Psoas muscle (tissue), 8 donors: ENCODE results near the gene MTCH1. TPM values are rescaled to one million over a fixed set of nuclear protein-coding genes. Genes with fewer than 3 reads are reported as not detected.
"Not testable (repeated sequence)": the region's sequence is repeated elsewhere in the genome, so short reads cannot be mapped to it uniquely, and the experiment has no call there.

ENCODE experiments used
- ATAC-seq, 4 donors: fragments of 200-7000 bp; cut with Tn5 transposase; one replicate each; pipeline ENCODE4 v1.9.1; 2020; ENCODE audit warnings: moderate library complexity in 3 of 4, mild to moderate bottlenecking in 2 of 4
- DNase-seq, 2 donors: peaks; one replicate each; pipeline ENCODE4 v3.0.0-alpha.2; 2020
- H3K27ac ChIP-seq: fragments of 200-600 bp; one replicate; pipeline ENCODE4 v1.8.0; 2022
- H3K27me3 ChIP-seq, 3 donors: fragments of 200-600 bp in 1 of 3; one replicate each; pipeline versions ENCODE4 v1.6.1 to v1.8.0; 2013 to 2022; ENCODE audit warnings: low read length in 2 of 3, mild to moderate bottlenecking in 2 of 3, moderate library complexity in 1 of 3; ENCODE audit not compliant: insufficient read depth in 3 of 3
- H3K36me3 ChIP-seq, 2 donors: fragments of 200-600 bp in 1 of 2; one replicate each; pipeline versions ENCODE4 v1.6.1 to v1.8.0; 2013 to 2022; ENCODE audit warnings: low read depth in 1 of 2, mild to moderate bottlenecking in 1 of 2, moderate library complexity in 1 of 2; ENCODE audit not compliant: insufficient read depth in 1 of 2
- H3K4me1 ChIP-seq: fragments of 200-600 bp; one replicate; pipeline ENCODE4 v1.8.0; 2022
- H3K4me3 ChIP-seq: fragments of 200-600 bp; one replicate; pipeline ENCODE4 v1.8.0; 2022; ENCODE audit warnings: mild to moderate bottlenecking
- H3K9me3 ChIP-seq: fragments of 200-600 bp; one replicate; pipeline ENCODE4 v1.8.0; 2022
- CTCF ChIP-seq: fragments of 200-600 bp; IDR thresholded peaks from one replicate; pipeline ENCODE4 v1.8.0; 2022; ENCODE audit warnings: antibody characterized with exemption
- WGBS, 3 donors: extraction: QIAGEN DNeasy Blood & Tissue Kit; methylation state at CpG; one replicate each; pipeline versions ENCODE4 v1.1.6 to v1.1.7; 2013; 5-methylcytosine and 5-hydroxymethylcytosine counted together
- intact Hi-C, 2 donors: fragments of 100-400 bp; cut with DNase I; formaldehyde crosslinking; loops; one replicate each; pipeline versions ENCODE4 v1.11.0 to v1.14.2; 2022
- polyA plus RNA-seq, 3 donors: library from polyadenylated mRNA; stranded (reverse); fragments of 200-250 nt; gene quantifications; one replicate each; pipeline ENCODE4 v1.2.3, GENCODE V29; 2013
- total RNA-seq, 4 donors: library from RNA; stranded (reverse); fragmentation: NEBNext Ultra II Directional in 2 of 4; extraction: Animal tissue kit (Norgen Biotek cat#: 25700) in 2 of 4; gene quantifications; one replicate each; pipeline versions ENCODE4 v1.2.1 to v1.2.4, GENCODE V29; 2021 to 2023
- donor health status: healthy with polysubstance abuse.
- donor health status: DM: no; HTN: no; CAD: no; lungs with moderate emphysema.
- donor health status: Bipolar disorder and iron deficiency.
- donor health status: healthy.
- donor health status: DM: yes; HTN: yes; CAD: no.
- donor health status: DM: no; HTN: no; CAD: no.
- donor health status: DM: no; HTN: no; CAD: no.
- donor health status: DM: yes; HTN: yes; CAD: no.

Gene MTCH1
- total and polyA plus RNA-seq, 7 donors: 74.6 to 230 (median 89.2) TPM

GRCh38 chr6:36946526-36946925 lies 39.5 kb downstream of the MTCH1 start:
- Histone ChIP-seq H3K4me3 (no peak overlapping the region), H3K36me3 (no peaks in the 10 kb centered on the region), H3K27ac (no peak overlapping the region), H3K9me3 (no peaks in the 10 kb centered on the region), H3K4me1 (no peaks in the 10 kb centered on the region), H3K27me3 (peaks cover 0 to 2% (median 0%) of the 10 kb centered on the region in 3 donors)
- TF ChIP-seq CTCF: no peak
- intact Hi-C loops: no loop called here
- DNase-seq (no peak), ATAC-seq (no peak)
- WGBS, 3 donors: 82 to 96% (median 85%) methylated on average over 4 of the region's 4 CpGs

DNA sequence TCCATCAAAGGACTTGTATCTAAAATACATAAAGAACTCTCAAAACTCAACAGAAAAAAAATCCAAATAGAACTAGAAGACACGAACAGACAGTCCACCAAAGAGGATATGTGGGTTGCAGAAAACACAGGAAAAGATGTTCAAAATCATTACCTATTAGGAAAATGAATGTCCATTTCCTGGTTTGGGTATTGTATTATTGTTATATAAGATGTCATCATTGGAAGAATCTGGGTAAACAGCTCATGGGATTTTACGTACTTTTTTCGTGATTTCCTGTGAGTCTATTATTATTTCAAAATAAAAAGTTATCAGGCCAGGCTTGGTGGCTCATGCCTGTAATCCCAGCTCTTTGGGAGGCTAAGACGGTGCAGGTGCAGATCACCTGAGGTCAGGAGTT lies 40.7 kb downstream of the MTCH1 start:
- Histone ChIP-seq H3K36me3 (no peaks in the 10 kb centered on the region), H3K4me1 (no peaks in the 10 kb centered on the region), H3K9me3 (no peaks in the 10 kb centered on the region), H3K27me3 (peaks cover 0 to 2% (median 0%) of the 10 kb centered on the region in 3 donors), H3K27ac (no peak overlapping the region), H3K4me3 (no peak overlapping the region)
- ATAC-seq (no peak), DNase-seq (no peak)
- no peak for TF ChIP-seq CTCF
- intact Hi-C loops: no loop called here
- 83 to 89% (median 84%) methylated on average over 4 of the region's 4 CpGs for WGBS, 3 donors

GRCh38 chr6:36944650-36945049 lies 41.3 kb downstream of the MTCH1 start:
- no peaks in the 10 kb centered on the region for H3K36me3 ChIP-seq
- TF ChIP-seq CTCF: no peak
- H3K4me1 ChIP-seq: no peaks in the 10 kb centered on the region
- H3K4me3 ChIP-seq: no peak overlapping the region
- H3K27ac ChIP-seq: no peak overlapping the region
- ATAC-seq: no peak
- no peaks in the 10 kb centered on the region for H3K9me3 ChIP-seq
- 63 to 71% (median 65%) methylated on average over 5 of the region's 5 CpGs for WGBS, 3 donors
- DNase-seq: no peak
- H3K27me3 ChIP-seq: peaks cover 0 to 2% (median 0%) of the 10 kb centered on the region in 3 donors
- intact Hi-C loops: no loop called here

DNA sequence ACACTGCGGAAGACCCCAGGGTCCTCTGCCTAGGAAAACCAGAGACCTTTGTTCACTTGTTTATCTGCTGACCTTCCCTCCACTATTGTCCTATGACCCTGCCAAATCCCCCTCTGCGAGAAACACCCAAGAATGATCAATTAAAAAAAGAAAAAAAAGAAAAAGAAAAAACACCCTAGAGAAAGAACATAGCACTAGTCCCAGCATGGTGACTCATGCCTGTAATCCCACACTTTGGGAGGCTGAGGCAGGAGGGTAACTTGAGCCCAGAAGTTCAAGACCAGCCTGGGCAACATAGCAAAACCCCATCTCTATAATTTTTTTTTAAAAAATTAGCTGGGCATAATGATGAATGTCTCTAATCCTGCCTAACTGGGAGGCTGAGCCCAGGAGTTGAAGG lies 43.7 kb downstream of the MTCH1 start:
- H3K36me3 ChIP-seq, DNase-seq, ATAC-seq, H3K4me1 ChIP-seq, H3K27ac ChIP-seq, H3K4me3 ChIP-seq, intact Hi-C loops, H3K27me3 ChIP-seq, H3K9me3 ChIP-seq: not testable (repeated sequence)
- WGBS, 3 donors: 40 to 83% (median 71%) methylated on average over 1 of the region's 2 CpGs

- H3K27me3 ChIP-seq, H3K27ac ChIP-seq, intact Hi-C loops, H3K9me3 ChIP-seq, H3K36me3 ChIP-seq, H3K4me1 ChIP-seq, DNase-seq, ATAC-seq, H3K4me3 ChIP-seq: not testable (repeated sequence)
- WGBS, 3 donors: 90 to 97% (median 93%) methylated on average over 11 to 38 of the region's 40 CpGs
These were observed 44.4 kb downstream of the MTCH1 start for GRCh38 chr6:36941561-36941960.

DNA sequence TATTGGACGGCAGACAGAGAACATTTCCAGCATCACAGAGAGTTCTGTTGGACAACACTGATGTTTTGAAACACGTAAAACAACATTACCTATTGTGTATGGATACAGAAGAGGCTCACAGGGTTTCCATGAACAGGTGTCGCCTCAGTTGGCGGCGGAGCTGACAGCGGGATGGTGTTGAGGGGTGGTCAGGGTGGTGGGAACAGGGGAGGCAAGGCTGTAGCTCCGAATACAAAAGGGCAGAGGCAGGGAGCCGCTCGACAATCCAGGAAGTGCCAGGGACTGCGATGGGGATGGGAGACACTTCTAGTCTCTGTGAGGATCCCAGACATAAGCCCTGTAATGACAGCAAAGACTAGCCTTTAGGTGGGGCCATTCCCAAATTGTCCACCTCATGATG lies 46.0 kb downstream of the MTCH1 start:
- Histone ChIP-seq H3K4me1 (no peaks in the 10 kb centered on the region), H3K36me3 (no peaks in the 10 kb centered on the region), H3K4me3 (no peak overlapping the region), H3K27me3 (no peaks in the 10 kb centered on the region), H3K9me3 (no peaks in the 10 kb centered on the region), H3K27ac (no peak overlapping the region)
- WGBS, 3 donors: 89 to 92% (median 89%) methylated on average over 10 of the region's 10 CpGs
- ATAC-seq (no peak), DNase-seq (no peak)
- TF ChIP-seq CTCF: no peak
- intact Hi-C loops: no loop called here

- H3K4me1 ChIP-seq, H3K9me3 ChIP-seq, H3K36me3 ChIP-seq, DNase-seq, intact Hi-C loops, H3K27ac ChIP-seq, H3K27me3 ChIP-seq, H3K4me3 ChIP-seq, ATAC-seq: not testable (repeated sequence)
- 88 to 95% (median 89%) methylated on average over 5 of the region's 5 CpGs for WGBS, 3 donors
These were observed 47.0 kb downstream of the MTCH1 start for GRCh38 chr6:36939005-36939404.
